Keratinocyte (primary cell): ENCODE data around the gene HOXB9.

Source experiments
- CTCF ChIP-seq, 3 experiments: IDR thresholded peaks in 1 of 3; conservative IDR thresholded peaks in 1 of 3; optimal IDR thresholded peaks in 1 of 3; 2 replicates in 2 of 3; 3 replicates in 1 of 3; pipeline versions ENCODE3 to v1.5.1; 2011; ENCODE audit warnings: low read length in 3 of 3, mild to moderate bottlenecking in 3 of 3, moderate library complexity in 2 of 3, control low read depth in 1 of 3, inconsistent platforms in 1 of 3; ENCODE audit not compliant: insufficient read depth in 2 of 3; ENCODE audit errors: extremely low read depth in 1 of 3
- EZH2 ChIP-seq: IDR thresholded peaks from one replicate; pipeline ENCODE4 v1.6.1; 2012; ENCODE audit warnings: inconsistent platforms, mild to moderate bottlenecking, low read length, moderate library complexity

GRCh38 chr17:48609033-48609432 lies 17.1 kb downstream of the HOXB9 start:
- TF ChIP-seq CTCF (optimal IDR thresholded peaks at IDR 0.05 in 1 of 3, IDR thresholded peaks at IDR 0.05 in 1 of 3, conservative IDR thresholded peaks at IDR 0.05 in 1 of 3; ENCODE audit: extremely low read depth in 1 of 3, insufficient read depth in 2 of 3, low read length in 3 of 3) (no peak), EZH2 (no peak)
